H1 (cell line): ENCODE data around the gene RNU6-1. TPM values are rescaled to one million over a fixed set of nuclear protein-coding genes. Genes with fewer than 3 reads are reported as not detected.

Experiments used
- ASH2L ChIP-seq: fragments of 200-600, 300-600 bp; sonication (generic); IDR thresholded peaks from one replicate; pipeline ENCODE4 v1.7.1; 2017; ENCODE audit warnings: low read length
- CBX8 ChIP-seq: fragments of 300-800, 300-1000 bp; sonication (generic); IDR thresholded peaks from 2 replicates; pipeline ENCODE4 v1.7.1; 2016; ENCODE audit warnings: low read depth, low read length, borderline replicate concordance
- EZH2 ChIP-seq: fragments of 200-600 bp; sonication (generic); IDR thresholded peaks from 2 replicates; pipeline ENCODE4 v1.7.1; 2012; ENCODE audit warnings: low read depth, mild to moderate bottlenecking, moderate library complexity, low read length, inconsistent platforms; ENCODE audit not compliant: severe bottlenecking
- GTF2F1 ChIP-seq: IDR thresholded peaks from 2 replicates; pipeline ENCODE4 v1.6.1; 2012; ENCODE audit warnings: low read depth, low read length, improper control_type of control experiment, borderline replicate concordance
- HDAC6 ChIP-seq: IDR thresholded peaks from one replicate; pipeline ENCODE4 v1.7.1; 2012; ENCODE audit warnings: low read depth, mild to moderate bottlenecking, inconsistent platforms, low read length, moderate library complexity
- KDM4A ChIP-seq: IDR thresholded peaks from one replicate; pipeline ENCODE4 v1.7.1; 2012; ENCODE audit warnings: low read depth, mild to moderate bottlenecking, moderate library complexity, low read length, inconsistent platforms; ENCODE audit not compliant: severe bottlenecking
- POLR2AphosphoS5 ChIP-seq: IDR thresholded peaks from 2 replicates; pipeline ENCODE4 v1.6.1; 2011; ENCODE audit warnings: low read depth, low read length
- SP1 ChIP-seq: IDR thresholded peaks from 2 replicates; pipeline ENCODE4 v1.6.1; 2011; ENCODE audit warnings: low read depth, low read length
- SP2 ChIP-seq: IDR thresholded peaks from 2 replicates; pipeline ENCODE4 v1.6.1; 2012; ENCODE audit warnings: mild to moderate bottlenecking, low read length, inconsistent platforms
- TAF7 ChIP-seq: optimal IDR thresholded peaks from 2 replicates; pipeline ENCODE3; 2011; ENCODE audit warnings: low read depth, mild to moderate bottlenecking, inconsistent platforms, low read length, moderate library complexity, borderline replicate concordance
- TCF12 ChIP-seq: IDR thresholded peaks from 2 replicates; pipeline ENCODE4 v1.6.1; 2011; ENCODE audit warnings: low read depth, mild to moderate bottlenecking, low read length
- polyA plus RNA-seq, 7 experiments: library from polyadenylated mRNA; depleted of rRNA in 3 of 7; stranded (reverse) in 5 of 7; unstranded in 2 of 7; fragments of >200 nt in 5 of 7; fragments of 200-250 nt in 2 of 7; gene quantifications; 1 replicate in 5 of 7; 2 replicates in 1 of 7; 4 replicates in 1 of 7; pipeline versions ENCODE4 v1.2.1 to v1.2.3, GENCODE V29; 2011 to 2013; ENCODE audit warnings: missing spikeins in 2 of 7, mixed read lengths in 2 of 7
- total RNA-seq: library from RNA; stranded (reverse); fragmentation: NEBNext Ultra II Directional; extraction: Animal tissue kit (Norgen Biotek cat#: 25700); gene quantifications from 2 replicates; pipeline ENCODE4 v1.2.1, GENCODE V29; 2021
- TF ChIP-seq, protein P1 (sequence below): fragments of 300-600 bp; sonication (generic); IDR thresholded peaks from 2 replicates; pipeline ENCODE4 v1.7.1; 2012; ENCODE audit warnings: low read length, moderate library complexity, mild to moderate bottlenecking, inconsistent platforms; ENCODE audit not compliant: insufficient replicate concordance

RNU6-1 gene
- total and polyA plus RNA-seq, 2 of the 8 experiments (the other 6 are each of a cell fraction or from before 2014, with no cell fraction given) = not detected

DNA sequence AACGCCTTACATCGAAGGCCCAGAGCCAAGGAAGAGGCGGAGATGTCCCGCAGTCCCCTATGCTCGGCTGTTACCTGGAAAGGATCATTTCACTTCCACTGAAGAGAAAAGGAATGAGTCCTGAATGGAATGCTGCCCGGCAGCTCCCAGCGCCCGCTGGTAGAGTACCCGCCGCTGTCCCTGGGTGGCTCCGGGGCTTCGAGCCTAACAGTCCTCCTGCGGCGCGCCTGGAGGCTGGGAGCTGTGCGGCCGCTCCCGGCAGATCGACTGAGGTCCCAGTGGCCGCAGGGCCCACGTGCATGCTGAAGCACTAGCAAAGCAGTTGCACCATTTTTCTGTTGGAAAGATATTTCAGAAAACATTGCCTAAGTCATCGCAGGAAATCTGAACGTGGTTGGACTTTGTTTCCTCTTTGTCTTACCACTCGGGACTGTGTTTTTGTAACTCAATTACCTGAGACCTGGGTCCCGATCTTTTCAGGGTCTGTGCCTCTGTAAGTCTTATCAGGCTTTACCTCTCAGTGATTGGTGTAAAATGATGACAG is 984 bp downstream of the RNU6-1 start (continued):
- TF ChIP-seq, protein P1, sequence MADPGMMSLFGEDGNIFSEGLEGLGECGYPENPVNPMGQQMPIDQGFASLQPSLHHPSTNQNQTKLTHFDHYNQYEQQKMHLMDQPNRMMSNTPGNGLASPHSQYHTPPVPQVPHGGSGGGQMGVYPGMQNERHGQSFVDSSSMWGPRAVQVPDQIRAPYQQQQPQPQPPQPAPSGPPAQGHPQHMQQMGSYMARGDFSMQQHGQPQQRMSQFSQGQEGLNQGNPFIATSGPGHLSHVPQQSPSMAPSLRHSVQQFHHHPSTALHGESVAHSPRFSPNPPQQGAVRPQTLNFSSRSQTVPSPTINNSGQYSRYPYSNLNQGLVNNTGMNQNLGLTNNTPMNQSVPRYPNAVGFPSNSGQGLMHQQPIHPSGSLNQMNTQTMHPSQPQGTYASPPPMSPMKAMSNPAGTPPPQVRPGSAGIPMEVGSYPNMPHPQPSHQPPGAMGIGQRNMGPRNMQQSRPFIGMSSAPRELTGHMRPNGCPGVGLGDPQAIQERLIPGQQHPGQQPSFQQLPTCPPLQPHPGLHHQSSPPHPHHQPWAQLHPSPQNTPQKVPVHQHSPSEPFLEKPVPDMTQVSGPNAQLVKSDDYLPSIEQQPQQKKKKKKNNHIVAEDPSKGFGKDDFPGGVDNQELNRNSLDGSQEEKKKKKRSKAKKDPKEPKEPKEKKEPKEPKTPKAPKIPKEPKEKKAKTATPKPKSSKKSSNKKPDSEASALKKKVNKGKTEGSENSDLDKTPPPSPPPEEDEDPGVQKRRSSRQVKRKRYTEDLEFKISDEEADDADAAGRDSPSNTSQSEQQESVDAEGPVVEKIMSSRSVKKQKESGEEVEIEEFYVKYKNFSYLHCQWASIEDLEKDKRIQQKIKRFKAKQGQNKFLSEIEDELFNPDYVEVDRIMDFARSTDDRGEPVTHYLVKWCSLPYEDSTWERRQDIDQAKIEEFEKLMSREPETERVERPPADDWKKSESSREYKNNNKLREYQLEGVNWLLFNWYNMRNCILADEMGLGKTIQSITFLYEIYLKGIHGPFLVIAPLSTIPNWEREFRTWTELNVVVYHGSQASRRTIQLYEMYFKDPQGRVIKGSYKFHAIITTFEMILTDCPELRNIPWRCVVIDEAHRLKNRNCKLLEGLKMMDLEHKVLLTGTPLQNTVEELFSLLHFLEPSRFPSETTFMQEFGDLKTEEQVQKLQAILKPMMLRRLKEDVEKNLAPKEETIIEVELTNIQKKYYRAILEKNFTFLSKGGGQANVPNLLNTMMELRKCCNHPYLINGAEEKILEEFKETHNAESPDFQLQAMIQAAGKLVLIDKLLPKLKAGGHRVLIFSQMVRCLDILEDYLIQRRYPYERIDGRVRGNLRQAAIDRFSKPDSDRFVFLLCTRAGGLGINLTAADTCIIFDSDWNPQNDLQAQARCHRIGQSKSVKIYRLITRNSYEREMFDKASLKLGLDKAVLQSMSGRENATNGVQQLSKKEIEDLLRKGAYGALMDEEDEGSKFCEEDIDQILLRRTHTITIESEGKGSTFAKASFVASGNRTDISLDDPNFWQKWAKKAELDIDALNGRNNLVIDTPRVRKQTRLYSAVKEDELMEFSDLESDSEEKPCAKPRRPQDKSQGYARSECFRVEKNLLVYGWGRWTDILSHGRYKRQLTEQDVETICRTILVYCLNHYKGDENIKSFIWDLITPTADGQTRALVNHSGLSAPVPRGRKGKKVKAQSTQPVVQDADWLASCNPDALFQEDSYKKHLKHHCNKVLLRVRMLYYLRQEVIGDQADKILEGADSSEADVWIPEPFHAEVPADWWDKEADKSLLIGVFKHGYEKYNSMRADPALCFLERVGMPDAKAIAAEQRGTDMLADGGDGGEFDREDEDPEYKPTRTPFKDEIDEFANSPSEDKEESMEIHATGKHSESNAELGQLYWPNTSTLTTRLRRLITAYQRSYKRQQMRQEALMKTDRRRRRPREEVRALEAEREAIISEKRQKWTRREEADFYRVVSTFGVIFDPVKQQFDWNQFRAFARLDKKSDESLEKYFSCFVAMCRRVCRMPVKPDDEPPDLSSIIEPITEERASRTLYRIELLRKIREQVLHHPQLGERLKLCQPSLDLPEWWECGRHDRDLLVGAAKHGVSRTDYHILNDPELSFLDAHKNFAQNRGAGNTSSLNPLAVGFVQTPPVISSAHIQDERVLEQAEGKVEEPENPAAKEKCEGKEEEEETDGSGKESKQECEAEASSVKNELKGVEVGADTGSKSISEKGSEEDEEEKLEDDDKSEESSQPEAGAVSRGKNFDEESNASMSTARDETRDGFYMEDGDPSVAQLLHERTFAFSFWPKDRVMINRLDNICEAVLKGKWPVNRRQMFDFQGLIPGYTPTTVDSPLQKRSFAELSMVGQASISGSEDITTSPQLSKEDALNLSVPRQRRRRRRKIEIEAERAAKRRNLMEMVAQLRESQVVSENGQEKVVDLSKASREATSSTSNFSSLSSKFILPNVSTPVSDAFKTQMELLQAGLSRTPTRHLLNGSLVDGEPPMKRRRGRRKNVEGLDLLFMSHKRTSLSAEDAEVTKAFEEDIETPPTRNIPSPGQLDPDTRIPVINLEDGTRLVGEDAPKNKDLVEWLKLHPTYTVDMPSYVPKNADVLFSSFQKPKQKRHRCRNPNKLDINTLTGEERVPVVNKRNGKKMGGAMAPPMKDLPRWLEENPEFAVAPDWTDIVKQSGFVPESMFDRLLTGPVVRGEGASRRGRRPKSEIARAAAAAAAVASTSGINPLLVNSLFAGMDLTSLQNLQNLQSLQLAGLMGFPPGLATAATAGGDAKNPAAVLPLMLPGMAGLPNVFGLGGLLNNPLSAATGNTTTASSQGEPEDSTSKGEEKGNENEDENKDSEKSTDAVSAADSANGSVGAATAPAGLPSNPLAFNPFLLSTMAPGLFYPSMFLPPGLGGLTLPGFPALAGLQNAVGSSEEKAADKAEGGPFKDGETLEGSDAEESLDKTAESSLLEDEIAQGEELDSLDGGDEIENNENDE = peak; percentile 3
- TF ChIP-seq TCF12 (no peak), POLR2AphosphoS5 (no peak), TAF7 (no peak), HDAC6 (no peak), SP2 (no peak), ASH2L (peak; percentile 58), KDM4A (peak; percentile 65), SP1 (no peak), CBX8 (no peak), GTF2F1 (no peak), EZH2 (peak; percentile 39)
